ENCODE data around the gene LBH.

- TF ChIP-seq CTCF (IDR thresholded peaks at IDR 0.05; ENCODE audit: low read depth, low read length) (no peak), EZH2phosphoT487 (IDR thresholded peaks at IDR 0.05; ENCODE audit: low read depth) (no peak)
Observed at GRCh38 chr2:30255466-30256408, 24.4 kb downstream of the LBH start.

Data from OCI-LY3 (cell line).